Stimulated activated CD4-positive, alpha-beta T cell treated with anti-CD3 and anti-CD28 coated beads, Interleukin-15, amount 100 ng/mL, for 24 hours (primary cell): ENCODE results near the gene DCAF6.
A peak's percentile ranks its signal among the peaks of the same experiment; 100 is the strongest.

ENCODE experiments used
- DNase-seq: peaks from one replicate; pipeline ENCODE4 v3.0.0-alpha.2; 2020

DCAF6 gene

DNA sequence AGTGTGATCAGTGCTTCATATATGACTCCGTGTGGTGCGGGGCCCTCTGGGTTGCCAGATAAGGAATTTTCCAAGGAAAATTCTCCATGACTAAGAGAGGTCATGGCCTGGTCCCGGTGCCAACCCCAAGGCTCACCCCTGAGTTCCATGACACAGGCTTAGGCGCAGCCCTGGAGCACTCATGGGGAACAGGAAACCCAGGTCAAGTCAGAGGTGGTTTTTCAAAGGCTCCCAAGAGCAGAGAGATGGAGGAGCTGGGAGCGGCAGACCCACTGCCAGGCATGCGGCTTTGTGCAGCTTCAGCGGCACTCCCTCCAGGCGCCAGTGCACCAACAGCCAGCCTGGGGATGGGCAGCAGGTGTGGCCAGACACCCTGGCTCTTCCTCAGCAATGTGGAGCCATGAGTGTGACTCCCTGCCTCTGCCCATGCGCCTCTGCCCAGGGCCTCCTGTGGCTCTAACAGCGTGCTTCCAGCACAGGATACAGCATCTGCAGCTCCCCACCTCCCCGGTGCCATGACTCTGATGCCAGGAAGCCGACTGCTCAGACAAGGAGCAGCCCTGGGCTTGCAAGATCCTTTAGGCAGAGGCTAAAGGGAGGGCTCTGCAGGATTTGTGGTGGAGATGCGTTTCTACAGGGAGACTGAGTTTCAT, 153.0 kb downstream of the DCAF6 start:
- DNase-seq = no peak

DNA sequence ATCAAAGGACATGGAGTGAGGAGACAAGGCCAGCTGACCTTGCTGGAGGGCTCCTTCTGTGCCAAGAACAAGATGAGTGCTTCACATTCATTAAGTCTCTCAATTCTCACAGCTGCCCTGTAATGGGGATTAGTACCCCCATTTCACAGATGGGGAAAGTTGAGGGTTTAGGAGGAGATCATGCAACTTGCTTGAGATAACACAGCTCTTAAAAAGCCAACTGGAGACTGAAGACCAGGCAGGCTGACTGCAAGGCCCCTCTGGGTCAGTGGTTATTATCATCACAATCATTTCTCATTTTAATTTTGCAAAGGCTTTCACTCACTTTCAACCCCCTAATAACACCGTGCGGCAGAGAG, 153.5 kb downstream of the DCAF6 start:
- no peak for DNase-seq

DNA sequence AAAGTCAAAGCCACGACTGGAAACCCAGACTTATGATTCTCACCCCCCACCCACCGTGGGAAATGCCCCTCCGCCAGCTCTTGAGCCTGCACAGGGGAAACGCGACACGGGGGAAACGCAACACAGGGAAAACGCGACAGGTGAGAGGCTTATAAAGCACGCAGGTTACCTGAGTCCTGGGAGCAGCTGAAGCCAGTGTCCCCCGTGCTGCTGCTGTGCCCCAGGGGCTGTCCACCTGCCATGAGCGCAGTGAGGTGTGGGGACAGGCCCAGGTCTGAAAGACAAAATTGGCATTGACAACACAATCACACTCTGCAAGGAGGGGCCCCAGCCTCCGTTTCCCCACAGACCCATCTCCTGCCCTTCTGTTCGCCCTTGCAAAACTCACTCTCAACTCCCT, 153.9 kb downstream of the DCAF6 start:
- no peak for DNase-seq

- no peak for DNase-seq
Measured at GRCh38 chr1:168091063-168091462, 154.6 kb downstream of the DCAF6 start.

DNA sequence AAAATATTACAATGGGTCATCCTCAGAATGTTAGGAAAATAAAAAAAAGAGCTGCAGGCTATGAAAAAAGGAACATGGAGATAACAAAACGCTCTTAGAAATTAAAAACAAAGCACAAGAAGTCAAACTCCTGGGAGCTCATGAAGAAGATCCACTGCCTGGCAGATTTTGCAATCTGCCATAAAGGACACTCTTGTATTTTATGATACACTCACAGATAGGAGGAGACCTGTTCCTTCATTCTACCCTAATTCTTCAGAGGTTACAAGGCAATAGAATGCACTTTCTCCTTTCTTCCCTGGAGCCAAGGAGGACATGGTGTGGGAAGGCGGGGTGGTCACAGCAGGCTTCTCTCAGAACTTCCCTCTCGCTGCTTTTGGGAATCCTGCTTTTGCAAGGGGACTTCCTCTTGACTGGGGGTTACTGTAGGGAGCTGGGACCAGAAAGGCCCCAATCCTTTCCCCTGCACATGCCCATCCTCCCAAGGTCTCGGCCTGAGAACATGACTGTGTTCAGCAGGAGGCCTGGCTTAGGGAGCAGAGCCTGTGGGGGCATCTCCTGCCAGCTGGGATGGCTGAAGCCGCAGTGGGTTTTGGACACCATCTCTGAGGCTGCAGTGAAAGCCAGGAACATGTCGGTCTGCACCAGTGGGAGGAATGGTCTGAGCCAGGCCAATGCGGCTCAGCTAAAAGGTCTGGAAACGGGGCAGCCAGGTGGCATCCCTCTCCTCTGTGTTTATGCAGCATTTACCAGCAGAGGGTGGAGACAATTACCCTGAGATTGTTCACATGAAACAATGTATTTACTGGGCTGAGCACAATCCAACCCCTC, 155.5 kb downstream of the DCAF6 start:
- no peak for DNase-seq

- no peak for DNase-seq
Measured at GRCh38 chr1:168092566-168093355, 156.3 kb downstream of the DCAF6 start.

- no peak for DNase-seq
Measured at GRCh38 chr1:168093616-168094015, 157.1 kb downstream of the DCAF6 start.

DNA sequence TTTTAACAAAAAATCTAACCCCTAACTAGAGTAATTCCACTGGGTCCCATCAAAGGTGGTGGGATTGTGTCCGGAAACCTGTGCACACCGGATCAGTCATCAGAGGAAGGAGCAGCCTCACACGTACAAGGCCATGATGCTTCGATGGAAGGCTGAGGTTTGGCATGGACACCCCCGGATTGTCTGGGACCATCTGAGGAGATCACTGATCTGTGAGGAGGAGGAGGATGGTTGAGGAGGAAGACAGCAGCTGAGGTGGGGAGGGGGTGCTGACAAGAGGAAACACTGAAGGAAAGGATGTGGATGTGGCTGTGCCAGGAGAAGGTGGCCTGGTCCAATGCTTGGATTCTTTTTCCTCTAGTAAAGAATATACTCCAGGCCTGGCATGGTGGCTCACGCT, 159.0 kb downstream of the DCAF6 start:
- no peak for DNase-seq

GRCh38 chr1:168096296-168097165, 160.0 kb downstream of the DCAF6 start:
- no peak for DNase-seq

- no peak for DNase-seq
Measured at GRCh38 chr1:168097921-168098528, 161.5 kb downstream of the DCAF6 start.

- DNase-seq = no peak
Measured at GRCh38 chr1:168098534-168099320, 162.2 kb downstream of the DCAF6 start.

GRCh38 chr1:168099337-168099801, 162.9 kb downstream of the DCAF6 start:
- DNase-seq = no peak

DNA sequence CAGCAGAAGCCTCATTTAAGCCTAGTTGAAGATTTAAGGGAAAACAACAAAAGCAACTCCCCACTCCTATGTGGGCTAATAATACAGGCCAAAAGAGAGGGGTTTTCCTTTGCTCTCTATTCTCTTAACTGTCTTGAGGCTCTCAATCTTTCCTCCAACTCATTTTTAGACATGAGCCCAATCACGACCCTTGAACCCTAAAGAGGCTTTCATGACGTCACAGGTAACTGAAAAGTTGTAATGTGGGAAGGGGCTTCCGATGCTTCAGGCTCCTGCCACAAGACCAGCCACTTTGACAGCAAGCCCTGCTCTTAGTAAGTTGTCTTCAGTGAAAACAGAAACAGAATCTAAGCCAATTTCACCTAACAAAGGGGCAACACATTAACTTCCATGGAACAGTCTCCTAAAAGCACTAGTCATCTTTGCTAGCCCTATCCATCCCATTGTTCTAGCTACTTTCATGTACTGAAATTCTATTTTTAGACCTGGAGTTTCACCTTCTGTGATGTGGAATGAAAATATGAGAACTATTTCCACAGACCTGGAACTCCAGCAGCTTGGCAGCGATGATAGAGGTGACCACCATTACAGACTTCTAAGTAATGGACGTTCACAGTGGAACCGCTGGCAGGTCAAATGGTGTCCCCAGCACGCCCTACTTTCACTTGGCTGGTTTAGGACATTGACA, 164.0 kb downstream of the DCAF6 start:
- no peak for DNase-seq

DNA sequence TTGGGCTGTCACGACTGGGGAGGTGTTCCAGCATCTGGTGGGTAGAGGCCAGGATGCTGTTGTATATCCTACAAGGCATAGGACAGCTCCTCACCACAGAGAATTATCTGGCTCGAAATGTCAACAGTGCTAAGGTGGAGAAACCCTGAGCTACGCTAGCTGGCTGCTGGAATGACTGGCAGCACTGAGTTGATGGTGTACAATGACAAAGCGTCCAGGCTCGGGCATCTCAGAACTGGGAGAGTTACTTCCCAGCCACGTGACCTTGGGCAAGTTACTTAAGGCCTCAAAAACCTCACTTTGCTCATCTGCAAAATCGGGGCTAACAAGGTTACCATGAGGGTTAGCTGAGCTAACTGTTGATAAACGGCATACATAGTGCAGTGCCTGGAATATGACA, 164.9 kb downstream of the DCAF6 start:
- no peak for DNase-seq

DNA sequence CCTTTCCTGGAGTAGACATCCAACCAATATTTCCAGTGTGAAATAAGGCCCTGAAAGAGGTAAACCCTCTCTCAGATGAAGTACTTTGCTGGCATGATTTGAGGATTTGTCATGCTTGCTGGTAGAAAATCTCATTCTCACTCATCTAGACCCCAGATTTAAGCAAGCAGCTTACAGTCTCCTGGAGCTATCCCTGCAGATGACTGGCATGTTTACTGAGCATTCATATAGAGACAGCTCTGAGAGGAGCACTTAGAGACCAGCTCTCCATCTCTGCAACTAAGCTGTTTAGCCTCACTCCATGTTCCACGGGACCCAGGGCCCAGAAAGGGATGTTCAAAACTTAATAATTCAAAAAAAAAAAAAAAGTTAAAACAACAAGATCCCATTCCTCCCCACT, 166.0 kb downstream of the DCAF6 start:
- DNase-seq = no peak

DNA sequence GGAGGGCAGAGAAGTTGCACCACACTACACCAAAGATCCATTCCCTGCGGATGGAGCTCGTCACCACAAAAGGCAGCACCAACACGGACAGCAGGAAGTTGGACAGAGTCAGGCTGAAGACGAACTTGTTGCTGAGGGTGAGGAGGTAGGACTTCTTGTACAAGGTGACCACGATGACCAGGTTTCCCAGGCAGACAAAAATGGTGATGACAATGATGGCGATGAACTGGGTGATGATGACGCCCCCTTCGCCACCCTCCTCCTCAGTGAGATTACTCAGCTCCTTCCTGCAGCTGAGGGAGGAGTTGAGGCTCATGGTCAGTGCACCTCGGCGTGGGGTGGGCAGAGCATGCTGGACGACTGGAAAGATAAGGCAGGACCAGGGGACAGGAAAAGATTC, 168.1 kb downstream of the DCAF6 start:
- DNase-seq = no peak

DNA sequence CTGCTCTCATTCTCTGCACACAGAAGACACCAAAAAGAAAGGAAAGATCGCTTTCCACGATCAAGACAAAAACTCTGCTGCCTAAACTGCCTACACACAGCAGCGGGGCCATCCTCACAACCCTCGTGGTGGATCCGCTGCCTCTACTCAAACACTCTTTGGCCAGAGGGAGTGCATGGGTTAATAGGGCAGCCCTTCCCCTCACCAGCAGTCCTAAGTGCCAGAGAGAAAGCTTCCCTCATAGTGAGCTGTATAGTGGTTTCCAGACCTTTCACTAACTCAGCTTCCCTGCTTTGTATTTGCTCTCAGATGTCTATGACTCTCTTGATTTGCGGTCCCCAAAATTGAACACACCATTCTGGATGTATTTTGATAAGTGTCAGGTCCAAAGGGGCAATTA, 169.4 kb downstream of the DCAF6 start:
- DNase-seq = no peak

DNA sequence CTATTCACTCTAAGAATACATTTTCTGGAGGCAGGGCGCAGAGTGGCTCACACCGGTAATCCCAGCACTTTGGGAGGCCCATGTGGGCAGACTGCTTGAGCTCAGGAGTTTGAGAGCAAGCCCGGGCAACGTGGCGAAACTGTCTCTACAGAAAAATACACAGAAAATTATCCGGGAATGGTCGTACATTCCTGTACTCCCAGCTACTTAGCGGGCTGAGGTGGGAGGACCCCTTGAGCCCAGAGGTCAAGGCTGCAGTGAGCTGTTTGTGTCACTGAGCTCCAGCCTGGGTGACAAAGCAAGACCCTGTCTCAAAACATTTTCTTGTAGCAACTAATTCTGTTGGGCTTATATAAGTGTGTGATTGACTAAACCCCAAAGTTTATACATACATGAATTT, 169.8 kb downstream of the DCAF6 start:
- no peak for DNase-seq

GRCh38 chr1:168110896-168111545, 174.5 kb downstream of the DCAF6 start:
- DNase-seq = no peak

DNA sequence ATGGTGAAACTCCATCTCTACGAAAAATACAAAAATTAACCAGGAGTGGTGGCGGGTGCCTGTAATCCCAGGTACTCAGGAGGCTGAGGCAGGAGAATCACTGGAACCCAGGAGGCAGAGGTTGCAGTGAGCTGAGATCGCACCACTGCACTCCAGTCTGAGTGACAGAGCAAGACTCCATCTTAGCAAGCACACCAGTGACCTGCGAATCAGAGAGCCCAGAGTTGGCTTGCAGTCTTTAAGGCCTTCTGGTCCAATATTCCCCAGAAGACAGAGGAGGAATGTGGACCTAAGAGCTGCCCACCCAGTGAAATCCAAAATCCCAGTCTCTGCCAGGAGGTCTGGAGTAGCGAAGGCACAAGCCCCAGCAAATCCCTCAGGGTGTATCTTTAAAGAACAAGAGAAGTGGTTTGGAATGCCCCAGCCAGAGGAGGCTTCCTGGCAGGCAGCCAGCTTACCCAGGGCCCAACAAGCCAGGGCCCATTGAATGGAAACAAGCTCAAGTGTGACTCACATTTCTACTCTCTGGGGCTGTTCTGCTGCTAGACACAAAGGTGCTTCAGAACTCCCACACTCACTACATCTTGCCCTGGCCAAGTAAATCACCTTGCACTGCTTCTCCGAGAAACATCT, 176.3 kb downstream of the DCAF6 start:
- DNase-seq = peak; percentile 79
